Epithelial cell of proximal tubule (primary cell): ENCODE results near the gene RPS6KA3. TPM values are rescaled to one million over a fixed set of nuclear protein-coding genes. Genes with fewer than 3 reads are reported as not detected.

ENCODE experiments used
- DNase-seq: peaks from one replicate; pipeline ENCODE4 v3.0.0-alpha.2; 2011; ENCODE audit warnings: low read depth
- H3K4me3 ChIP-seq: 2 replicates; pipeline ENCODE4 v1.5.1; 2011; ENCODE audit warnings: low read depth, mild to moderate bottlenecking, low read length
- CTCF ChIP-seq: conservative IDR thresholded peaks from 2 replicates; pipeline ENCODE4 v1.5.1; 2012; ENCODE audit warnings: low read depth, mild to moderate bottlenecking, low read length
- total RNA-seq: library from RNA; depleted of rRNA; stranded (reverse); fragments of >200 nt; gene quantifications from 2 replicates; pipeline ENCODE4 v1.2.3, GENCODE V29; 2015

RPS6KA3 gene
- total RNA-seq, 1 donor from 2014 or later = 17.2 TPM

- no peak overlapping the region for H3K4me3 ChIP-seq
- DNase-seq = no peak
- TF ChIP-seq CTCF = no peak
These were observed 115.0 kb downstream of the RPS6KA3 start for GRCh38 chrX:20151689-20152088.

DNA sequence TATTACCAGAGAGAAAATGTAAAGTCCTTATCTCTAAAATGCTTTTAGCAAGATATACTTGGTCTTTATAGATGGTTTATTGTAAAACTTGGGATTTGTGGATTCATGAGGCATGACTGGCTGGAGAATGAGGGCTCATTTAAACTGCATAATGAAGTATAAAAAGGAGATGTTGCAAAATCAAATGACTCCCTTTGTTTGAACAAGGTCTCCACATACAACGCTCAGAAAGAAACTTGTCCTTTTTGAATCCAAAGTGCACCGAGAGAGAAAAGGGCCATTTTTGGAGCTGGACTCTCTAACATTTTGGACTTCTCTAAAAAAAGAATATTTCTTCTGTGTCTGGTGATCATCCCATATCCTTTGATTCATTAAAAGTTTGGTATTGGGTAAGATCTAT is 117.4 kb downstream of the RPS6KA3 start:
- no peak overlapping the region for H3K4me3 ChIP-seq
- no peak for TF ChIP-seq CTCF
- no peak for DNase-seq

DNA sequence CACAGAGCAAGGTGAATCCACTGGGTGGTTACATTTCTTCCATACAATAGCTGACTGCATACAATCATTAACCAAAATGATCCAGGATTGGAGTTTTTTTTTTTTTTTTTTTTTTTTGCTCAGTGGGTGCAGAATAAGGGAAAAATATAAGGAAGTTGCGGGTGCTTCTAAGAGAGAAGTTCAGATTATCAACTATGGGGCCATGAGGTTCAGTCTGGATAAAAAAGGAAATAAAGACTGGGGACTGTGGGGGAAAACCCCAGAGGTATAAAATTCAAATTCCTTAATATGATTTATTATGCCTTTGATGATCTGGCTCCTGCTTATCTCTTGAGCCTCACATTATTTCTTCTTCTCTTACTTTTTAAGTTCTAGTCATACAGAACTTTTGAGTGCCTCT is 119.1 kb downstream of the RPS6KA3 start:
- no peak for DNase-seq
- H3K4me3 ChIP-seq = no peak overlapping the region
- no peak for TF ChIP-seq CTCF

- no peak for DNase-seq
- TF ChIP-seq CTCF = no peak
These were observed 122.2 kb downstream of the RPS6KA3 start for GRCh38 chrX:20144491-20144890.

DNA sequence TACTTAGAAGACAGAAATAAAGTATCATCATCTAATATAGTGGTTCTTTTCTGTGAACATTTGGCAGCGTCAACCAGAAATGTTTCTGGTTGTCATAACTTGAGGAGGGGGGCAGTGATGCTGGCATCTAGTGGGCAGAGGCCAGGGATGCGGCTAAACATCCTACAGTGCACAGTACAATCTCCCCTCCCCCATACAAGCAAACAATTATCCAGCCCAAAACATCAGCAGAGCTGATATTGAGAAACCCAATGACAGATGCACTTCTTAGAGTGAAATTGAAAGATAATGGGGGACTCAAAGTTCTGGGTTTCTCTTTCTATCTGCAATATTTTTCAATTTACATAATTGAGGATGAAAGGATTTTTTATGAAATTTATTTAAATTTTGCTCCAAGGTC is 123.1 kb downstream of the RPS6KA3 start:
- DNase-seq = no peak
- H3K4me3 ChIP-seq = no peak overlapping the region
- TF ChIP-seq CTCF = no peak

More at GRCh38 chrX:20144491-20144890, 122.2 kb downstream of the RPS6KA3 start:
- no peak overlapping the region for H3K4me3 ChIP-seq

GRCh38 chrX:20143111-20143510 is 123.6 kb downstream of the RPS6KA3 start:
- TF ChIP-seq CTCF = no peak
- DNase-seq = no peak
- H3K4me3 ChIP-seq = no peak overlapping the region

- peak within 1 kb of the TSS; percentile 79 for H3K4me3 ChIP-seq
- DNase-seq = peak; percentile 80
- TF ChIP-seq CTCF = no peak
These were observed 125.2 kb downstream of the RPS6KA3 start, which contains the start of gene EIF1AX for GRCh38 chrX:20141281-20142220. EIF1AX (minus strand) TSS chrX:20141838; CDS start chrX:20141640, 198 bp downstream.
